ENCODE results near the gene IER2. TPM values are rescaled to one million over a fixed set of nuclear protein-coding genes. Genes with fewer than 3 reads are reported as not detected.

Gene IER2
- polyA plus RNA-seq, 1 donor from 2014 or later, result 23.3 TPM

GRCh38 chr19:13132471-13133180 is 17.6 kb upstream of the IER2 start:
- Histone ChIP-seq H4K20me1 (ENCODE audit: insufficient read depth) (no peaks in the 10 kb centered on the region), H2AFZ (ENCODE audit: low read depth, low read length) (no peak overlapping the region), H3K9me2 (ENCODE audit: insufficient read depth, low read length) (no peaks in the 10 kb centered on the region), H3K27me3 (ENCODE audit: insufficient read depth, low read depth, low read length) (no peaks in the 10 kb centered on the region), H3F3A (ENCODE audit: insufficient read depth, low read length, poor library complexity, severe bottlenecking) (no peaks in the 10 kb centered on the region), H3K9ac (ENCODE audit: low read length) (no peak overlapping the region), H3K4me3 (ENCODE audit: low read length) (no peak overlapping the region), H3K79me2 (replicated peaks; ENCODE audit: insufficient read depth, low read length) (peaks cover 15% of the 10 kb centered on the region), H3K4me2 (ENCODE audit: low read length) (no peak overlapping the region), H3K9me3 (ENCODE audit: low read length) (no peaks in the 10 kb centered on the region), H3K27ac (ENCODE audit: low read length) (no peak overlapping the region), H3K36me3 (ENCODE audit: insufficient read depth, low read length) (no peaks in the 10 kb centered on the region)
- no peak for TF ChIP-seq EZH2 (IDR thresholded peaks at IDR 0.05; ENCODE audit: borderline replicate concordance, insufficient read depth, low read length, poor library complexity, severe bottlenecking)
- no peak for TF ChIP-seq EP300 (conservative IDR thresholded peaks at IDR 0.05; ENCODE audit: poor library complexity, severe bottlenecking)
- TF ChIP-seq, protein P1, sequence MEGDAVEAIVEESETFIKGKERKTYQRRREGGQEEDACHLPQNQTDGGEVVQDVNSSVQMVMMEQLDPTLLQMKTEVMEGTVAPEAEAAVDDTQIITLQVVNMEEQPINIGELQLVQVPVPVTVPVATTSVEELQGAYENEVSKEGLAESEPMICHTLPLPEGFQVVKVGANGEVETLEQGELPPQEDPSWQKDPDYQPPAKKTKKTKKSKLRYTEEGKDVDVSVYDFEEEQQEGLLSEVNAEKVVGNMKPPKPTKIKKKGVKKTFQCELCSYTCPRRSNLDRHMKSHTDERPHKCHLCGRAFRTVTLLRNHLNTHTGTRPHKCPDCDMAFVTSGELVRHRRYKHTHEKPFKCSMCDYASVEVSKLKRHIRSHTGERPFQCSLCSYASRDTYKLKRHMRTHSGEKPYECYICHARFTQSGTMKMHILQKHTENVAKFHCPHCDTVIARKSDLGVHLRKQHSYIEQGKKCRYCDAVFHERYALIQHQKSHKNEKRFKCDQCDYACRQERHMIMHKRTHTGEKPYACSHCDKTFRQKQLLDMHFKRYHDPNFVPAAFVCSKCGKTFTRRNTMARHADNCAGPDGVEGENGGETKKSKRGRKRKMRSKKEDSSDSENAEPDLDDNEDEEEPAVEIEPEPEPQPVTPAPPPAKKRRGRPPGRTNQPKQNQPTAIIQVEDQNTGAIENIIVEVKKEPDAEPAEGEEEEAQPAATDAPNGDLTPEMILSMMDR (IDR thresholded peaks at IDR 0.05; ENCODE audit: poor library complexity, severe bottlenecking), result no peak
- TF ChIP-seq TAF1 (IDR thresholded peaks at IDR 0.05; ENCODE audit: low read depth), result no peak
- no peak for TF ChIP-seq POLR2AphosphoS5 (IDR thresholded peaks at IDR 0.05)
- TF ChIP-seq, protein P2, sequence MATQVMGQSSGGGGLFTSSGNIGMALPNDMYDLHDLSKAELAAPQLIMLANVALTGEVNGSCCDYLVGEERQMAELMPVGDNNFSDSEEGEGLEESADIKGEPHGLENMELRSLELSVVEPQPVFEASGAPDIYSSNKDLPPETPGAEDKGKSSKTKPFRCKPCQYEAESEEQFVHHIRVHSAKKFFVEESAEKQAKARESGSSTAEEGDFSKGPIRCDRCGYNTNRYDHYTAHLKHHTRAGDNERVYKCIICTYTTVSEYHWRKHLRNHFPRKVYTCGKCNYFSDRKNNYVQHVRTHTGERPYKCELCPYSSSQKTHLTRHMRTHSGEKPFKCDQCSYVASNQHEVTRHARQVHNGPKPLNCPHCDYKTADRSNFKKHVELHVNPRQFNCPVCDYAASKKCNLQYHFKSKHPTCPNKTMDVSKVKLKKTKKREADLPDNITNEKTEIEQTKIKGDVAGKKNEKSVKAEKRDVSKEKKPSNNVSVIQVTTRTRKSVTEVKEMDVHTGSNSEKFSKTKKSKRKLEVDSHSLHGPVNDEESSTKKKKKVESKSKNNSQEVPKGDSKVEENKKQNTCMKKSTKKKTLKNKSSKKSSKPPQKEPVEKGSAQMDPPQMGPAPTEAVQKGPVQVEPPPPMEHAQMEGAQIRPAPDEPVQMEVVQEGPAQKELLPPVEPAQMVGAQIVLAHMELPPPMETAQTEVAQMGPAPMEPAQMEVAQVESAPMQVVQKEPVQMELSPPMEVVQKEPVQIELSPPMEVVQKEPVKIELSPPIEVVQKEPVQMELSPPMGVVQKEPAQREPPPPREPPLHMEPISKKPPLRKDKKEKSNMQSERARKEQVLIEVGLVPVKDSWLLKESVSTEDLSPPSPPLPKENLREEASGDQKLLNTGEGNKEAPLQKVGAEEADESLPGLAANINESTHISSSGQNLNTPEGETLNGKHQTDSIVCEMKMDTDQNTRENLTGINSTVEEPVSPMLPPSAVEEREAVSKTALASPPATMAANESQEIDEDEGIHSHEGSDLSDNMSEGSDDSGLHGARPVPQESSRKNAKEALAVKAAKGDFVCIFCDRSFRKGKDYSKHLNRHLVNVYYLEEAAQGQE (IDR thresholded peaks at IDR 0.05; ENCODE audit: borderline replicate concordance), result no peak
- no peak for TF ChIP-seq SMC3 (conservative IDR thresholded peaks at IDR 0.05; ENCODE audit: poor library complexity)
- no peak for TF ChIP-seq RAD21 (conservative IDR thresholded peaks at IDR 0.05)
- no peak for TF ChIP-seq MXI1 (conservative IDR thresholded peaks at IDR 0.05; ENCODE audit: poor library complexity, severe bottlenecking)

- H3K4me2 ChIP-seq (ENCODE audit: low read length), result no peak overlapping the region
- H3K9me2 ChIP-seq (ENCODE audit: insufficient read depth, low read length), result no peaks in the 10 kb centered on the region
- no peaks in the 10 kb centered on the region for H3K9me3 ChIP-seq (ENCODE audit: low read length)
- no peak overlapping the region for H3K27ac ChIP-seq (ENCODE audit: low read length)
- H4K20me1 ChIP-seq (ENCODE audit: insufficient read depth), result no peaks in the 10 kb centered on the region
- no peak overlapping the region for H2AFZ ChIP-seq (ENCODE audit: low read depth, low read length)
- no peaks in the 10 kb centered on the region for H3K36me3 ChIP-seq (ENCODE audit: insufficient read depth, low read length)
- no peak overlapping the region for H3K9ac ChIP-seq (ENCODE audit: low read length)
- TF ChIP-seq, protein P2 (IDR thresholded peaks at IDR 0.05; ENCODE audit: borderline replicate concordance), result no peak
- TF ChIP-seq TAF1 (IDR thresholded peaks at IDR 0.05; ENCODE audit: low read depth), result no peak
- TF ChIP-seq RAD21 (conservative IDR thresholded peaks at IDR 0.05), result no peak
- no peak for TF ChIP-seq EZH2 (IDR thresholded peaks at IDR 0.05; ENCODE audit: borderline replicate concordance, insufficient read depth, low read length, poor library complexity, severe bottlenecking)
- no peak for TF ChIP-seq EP300 (conservative IDR thresholded peaks at IDR 0.05; ENCODE audit: poor library complexity, severe bottlenecking)
- H3K79me2 ChIP-seq (replicated peaks; ENCODE audit: insufficient read depth, low read length), result peaks cover 15% of the 10 kb centered on the region
- no peak overlapping the region for H3K4me3 ChIP-seq (ENCODE audit: low read length)
- H3F3A ChIP-seq (ENCODE audit: insufficient read depth, low read length, poor library complexity, severe bottlenecking), result no peaks in the 10 kb centered on the region
- no peaks in the 10 kb centered on the region for H3K27me3 ChIP-seq (ENCODE audit: insufficient read depth, low read depth, low read length)
These were observed 16.9 kb upstream of the IER2 start for GRCh38 chr19:13133241-13133870.
